ENCODE measurements around the gene FABP7.

FABP7 gene

GRCh38 chr6:122806291-122806690 is 26.8 kb downstream of the FABP7 start:
- in situ Hi-C loops (cut with HindIII; ENCODE audit: low sequenced_read_pairs): no loop called here
- DNase-seq (ENCODE audit: low read depth): no peak
- H3K4me3 ChIP-seq (ENCODE audit: low read depth, low read length): no peak overlapping the region
- TF ChIP-seq CTCF (IDR thresholded peaks at IDR 0.05; ENCODE audit: low read depth, low read length, missing control alignments): no peak

GRCh38 chr6:122808121-122808885 is 28.8 kb downstream of the FABP7 start:
- in situ Hi-C loops (cut with HindIII; ENCODE audit: low sequenced_read_pairs): no loop called here

GRCh38 chr6:122809001-122809400 is 29.5 kb downstream of the FABP7 start:
- no peak for DNase-seq (ENCODE audit: low read depth)
- in situ Hi-C loops (cut with HindIII; ENCODE audit: low sequenced_read_pairs): no loop called here
- no peak for TF ChIP-seq CTCF (IDR thresholded peaks at IDR 0.05; ENCODE audit: low read depth, low read length, missing control alignments)
- no peak overlapping the region for H3K4me3 ChIP-seq (ENCODE audit: low read depth, low read length)

More at GRCh38 chr6:122808121-122808885, 28.8 kb downstream of the FABP7 start:
- DNase-seq (ENCODE audit: low read depth): no peak
- H3K4me3 ChIP-seq (ENCODE audit: low read depth, low read length): no peak overlapping the region
- TF ChIP-seq CTCF (IDR thresholded peaks at IDR 0.05; ENCODE audit: low read depth, low read length, missing control alignments): no peak

- in situ Hi-C loops (cut with HindIII; ENCODE audit: low sequenced_read_pairs): no loop called here
- H3K4me3 ChIP-seq (ENCODE audit: low read depth, low read length): no peak overlapping the region
- TF ChIP-seq CTCF (IDR thresholded peaks at IDR 0.05; ENCODE audit: low read depth, low read length, missing control alignments): no peak
These were observed 30.2 kb downstream of the FABP7 start for GRCh38 chr6:122809691-122810090.

GRCh38 chr6:122810189-122810588 is 30.7 kb downstream of the FABP7 start:
- TF ChIP-seq CTCF (IDR thresholded peaks at IDR 0.05; ENCODE audit: low read depth, low read length, missing control alignments): no peak
- in situ Hi-C loops (cut with HindIII; ENCODE audit: low sequenced_read_pairs): no loop called here

More at GRCh38 chr6:122809691-122810090, 30.2 kb downstream of the FABP7 start:
- no peak for DNase-seq (ENCODE audit: low read depth)

GRCh38 chr6:122817358-122817757 is 37.8 kb downstream of the FABP7 start:
- TF ChIP-seq CTCF (IDR thresholded peaks at IDR 0.05; ENCODE audit: low read depth, low read length, missing control alignments): no peak
- DNase-seq (ENCODE audit: low read depth): no peak
- H3K4me3 ChIP-seq (ENCODE audit: low read depth, low read length): no peak overlapping the region
- in situ Hi-C loops (cut with HindIII; ENCODE audit: low sequenced_read_pairs): no loop called here

More at GRCh38 chr6:122810189-122810588, 30.7 kb downstream of the FABP7 start:
- no peak for DNase-seq (ENCODE audit: low read depth)
- H3K4me3 ChIP-seq (ENCODE audit: low read depth, low read length): no peak overlapping the region

All from astrocyte of the cerebellum (primary cell).